ENCODE measurements around the gene VTI1A.

GRCh38 chr10:112823007-112823406, 376.0 kb downstream of the VTI1A start:
- TF ChIP-seq POLR2A (IDR thresholded peaks at IDR 0.05), result no peak
- no peak for TF ChIP-seq CTCF (IDR thresholded peaks at IDR 0.05)
